ENCODE data around the gene MINAR2. TPM values are rescaled to one million over a fixed set of nuclear protein-coding genes. Genes with fewer than 3 reads are reported as not detected.

Gene MINAR2
- total RNA-seq, 1 experiment from 2014 or later, result not detected

- TF ChIP-seq CDX4 (CRISPR knock-in tag; IDR thresholded peaks at IDR 0.05; ENCODE audit: borderline replicate concordance), result no peak
These were observed 55.5 kb downstream of the MINAR2 start (continued) for GRCh38 chr5:129803403-129803802.

GRCh38 chr5:129804705-129805104 lies 56.8 kb downstream of the MINAR2 start:
- H3K4me3 Mint-ChIP-seq, result no peak overlapping the region
- H3K9me3 Mint-ChIP-seq, result peaks cover 23% of the 10 kb centered on the region
- ChIA-PET POLR2A (no interaction called here), CTCF (interaction anchor here (1.5 to 2.3 kb wide), 2 partner anchors 33 to 48 kb away, joined by 7 to 17 read pairs; no protein-coding TSS in a partner anchor)
- peaks cover under 1% of the 10 kb centered on the region; the same call in 1 of the 2 replicates for H3K36me3 Mint-ChIP-seq
- ATAC-seq (peak; percentile 94), DNase-seq (ENCODE audit: low spot score) (peak; percentile 27)
- TF ChIP-seq IRF1 (CRISPR knock-in tag; IDR thresholded peaks at IDR 0.05) (no peak), STAT6 (CRISPR knock-in tag; conservative IDR thresholded peaks at IDR 0.05; ENCODE audit: low read depth) (no peak), CREM (CRISPR knock-in tag; IDR thresholded peaks at IDR 0.05) (no peak), ZNF512 (CRISPR knock-in tag; IDR thresholded peaks at IDR 0.05; ENCODE audit: borderline replicate concordance) (no peak), ZNF317 (CRISPR knock-in tag; IDR thresholded peaks at IDR 0.05; ENCODE audit: borderline replicate concordance, low read depth) (no peak), MXD4 (CRISPR knock-in tag; IDR thresholded peaks at IDR 0.05; ENCODE audit: borderline replicate concordance) (no peak), AR (CRISPR knock-in tag; IDR thresholded peaks at IDR 0.05) (no peak), USF1 (CRISPR knock-in tag; IDR thresholded peaks at IDR 0.05) (no peak), E2F5 (CRISPR knock-in tag; IDR thresholded peaks at IDR 0.05) (no peak)
- no peak overlapping the region for H3K27ac Mint-ChIP-seq
- H3K27me3 Mint-ChIP-seq (ENCODE audit: low read depth), result no peaks in the 10 kb centered on the region; the same call in 1 of the 2 replicates
- H3K4me1 Mint-ChIP-seq, result peaks cover 6% of the 10 kb centered on the region

GRCh38 chr5:129807162-129807814 lies 59.4 kb downstream of the MINAR2 start:
- no peak for ATAC-seq
- Mint-ChIP-seq H3K9me3 (peaks cover 2% of the 10 kb centered on the region), H3K4me1 (peaks cover 14% of the 10 kb centered on the region), H3K36me3 (no peaks in the 10 kb centered on the region), H3K27ac (no peak overlapping the region), H3K27me3 (ENCODE audit: low read depth) (no peaks in the 10 kb centered on the region; the same call in 1 of the 2 replicates), H3K4me3 (no peak overlapping the region)
- ChIA-PET POLR2A (no interaction called here), CTCF (interaction anchor here (0.7 kb wide), 1 partner anchor 45 kb away, joined by 3 read pairs; no protein-coding TSS in a partner anchor)
- no peak for DNase-seq (ENCODE audit: low spot score)
- TF ChIP-seq ZNF138 (CRISPR knock-in tag; conservative IDR thresholded peaks at IDR 0.05), result no peak
- TF ChIP-seq ZNF416 (CRISPR knock-in tag; IDR thresholded peaks at IDR 0.05), result no peak
- TF ChIP-seq ZNF532 (CRISPR knock-in tag; IDR thresholded peaks at IDR 0.05; ENCODE audit: borderline replicate concordance), result no peak
- no peak for TF ChIP-seq JUN (CRISPR knock-in tag; IDR thresholded peaks at IDR 0.05)
- TF ChIP-seq ATF1 (CRISPR knock-in tag; IDR thresholded peaks at IDR 0.05), result no peak
- TF ChIP-seq EMX1 (CRISPR knock-in tag; IDR thresholded peaks at IDR 0.05), result no peak
- TF ChIP-seq PRRX2 (CRISPR knock-in tag; IDR thresholded peaks at IDR 0.05), result no peak
